Measurements from ENCODE around the gene CENPN.

- no peak for TF ChIP-seq ZNF572 (CRISPR knock-in tag; IDR thresholded peaks at IDR 0.05)
- TF ChIP-seq, protein P1, sequence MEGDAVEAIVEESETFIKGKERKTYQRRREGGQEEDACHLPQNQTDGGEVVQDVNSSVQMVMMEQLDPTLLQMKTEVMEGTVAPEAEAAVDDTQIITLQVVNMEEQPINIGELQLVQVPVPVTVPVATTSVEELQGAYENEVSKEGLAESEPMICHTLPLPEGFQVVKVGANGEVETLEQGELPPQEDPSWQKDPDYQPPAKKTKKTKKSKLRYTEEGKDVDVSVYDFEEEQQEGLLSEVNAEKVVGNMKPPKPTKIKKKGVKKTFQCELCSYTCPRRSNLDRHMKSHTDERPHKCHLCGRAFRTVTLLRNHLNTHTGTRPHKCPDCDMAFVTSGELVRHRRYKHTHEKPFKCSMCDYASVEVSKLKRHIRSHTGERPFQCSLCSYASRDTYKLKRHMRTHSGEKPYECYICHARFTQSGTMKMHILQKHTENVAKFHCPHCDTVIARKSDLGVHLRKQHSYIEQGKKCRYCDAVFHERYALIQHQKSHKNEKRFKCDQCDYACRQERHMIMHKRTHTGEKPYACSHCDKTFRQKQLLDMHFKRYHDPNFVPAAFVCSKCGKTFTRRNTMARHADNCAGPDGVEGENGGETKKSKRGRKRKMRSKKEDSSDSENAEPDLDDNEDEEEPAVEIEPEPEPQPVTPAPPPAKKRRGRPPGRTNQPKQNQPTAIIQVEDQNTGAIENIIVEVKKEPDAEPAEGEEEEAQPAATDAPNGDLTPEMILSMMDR (CRISPR knock-in tag; IDR thresholded peaks at IDR 0.05): no peak
- no peak for TF ChIP-seq FOSL2 (CRISPR knock-in tag; IDR thresholded peaks at IDR 0.05)
- TF ChIP-seq ZSCAN21 (CRISPR knock-in tag; IDR thresholded peaks at IDR 0.05; ENCODE audit: borderline replicate concordance): no peak
- TF ChIP-seq NR2C2 (CRISPR knock-in tag; IDR thresholded peaks at IDR 0.05; ENCODE audit: borderline replicate concordance): no peak
- no peak for TF ChIP-seq CBX2 (IDR thresholded peaks at IDR 0.05; ENCODE audit: low read depth, low read length)
- TF ChIP-seq CBX2 (CRISPR knock-in tag; IDR thresholded peaks at IDR 0.05; ENCODE audit: low read depth): no peak
- TF ChIP-seq, protein P2, sequence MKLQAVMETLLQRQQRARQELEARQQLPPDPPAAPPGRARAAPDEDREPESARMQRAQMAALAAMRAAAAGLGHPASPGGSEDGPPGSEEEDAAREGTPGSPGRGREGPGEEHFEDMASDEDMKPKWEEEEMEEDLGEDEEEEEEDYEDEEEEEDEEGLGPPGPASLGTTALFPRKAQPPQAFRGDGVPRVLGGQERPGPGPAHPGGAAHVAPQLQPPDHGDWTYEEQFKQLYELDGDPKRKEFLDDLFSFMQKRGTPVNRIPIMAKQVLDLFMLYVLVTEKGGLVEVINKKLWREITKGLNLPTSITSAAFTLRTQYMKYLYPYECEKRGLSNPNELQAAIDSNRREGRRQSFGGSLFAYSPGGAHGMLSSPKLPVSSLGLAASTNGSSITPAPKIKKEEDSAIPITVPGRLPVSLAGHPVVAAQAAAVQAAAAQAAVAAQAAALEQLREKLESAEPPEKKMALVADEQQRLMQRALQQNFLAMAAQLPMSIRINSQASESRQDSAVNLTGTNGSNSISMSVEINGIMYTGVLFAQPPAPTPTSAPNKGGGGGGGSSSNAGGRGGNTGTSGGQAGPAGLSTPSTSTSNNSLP (IDR thresholded peaks at IDR 0.05; ENCODE audit: low read depth, low read length): no peak
- TF ChIP-seq BHLHE40 (IDR thresholded peaks at IDR 0.05; ENCODE audit: low read length): no peak
- TF ChIP-seq ZSCAN30 (CRISPR knock-in tag; IDR thresholded peaks at IDR 0.05): no peak
- TF ChIP-seq TBP (CRISPR knock-in tag; IDR thresholded peaks at IDR 0.05): no peak
Measured at GRCh38 chr16:80997964-80998620, 8.9 kb upstream of the CENPN start.

Measured in HepG2 (cell line).